NK-92 (cell line): ENCODE results near the gene CTSA.

Experiments used
- DNase-seq: peaks from one replicate; lab custom pipeline; 2025; ENCODE audit not compliant: unreplicated experiment; lab: John Stamatoyannopoulos, UW

Gene CTSA

DNA sequence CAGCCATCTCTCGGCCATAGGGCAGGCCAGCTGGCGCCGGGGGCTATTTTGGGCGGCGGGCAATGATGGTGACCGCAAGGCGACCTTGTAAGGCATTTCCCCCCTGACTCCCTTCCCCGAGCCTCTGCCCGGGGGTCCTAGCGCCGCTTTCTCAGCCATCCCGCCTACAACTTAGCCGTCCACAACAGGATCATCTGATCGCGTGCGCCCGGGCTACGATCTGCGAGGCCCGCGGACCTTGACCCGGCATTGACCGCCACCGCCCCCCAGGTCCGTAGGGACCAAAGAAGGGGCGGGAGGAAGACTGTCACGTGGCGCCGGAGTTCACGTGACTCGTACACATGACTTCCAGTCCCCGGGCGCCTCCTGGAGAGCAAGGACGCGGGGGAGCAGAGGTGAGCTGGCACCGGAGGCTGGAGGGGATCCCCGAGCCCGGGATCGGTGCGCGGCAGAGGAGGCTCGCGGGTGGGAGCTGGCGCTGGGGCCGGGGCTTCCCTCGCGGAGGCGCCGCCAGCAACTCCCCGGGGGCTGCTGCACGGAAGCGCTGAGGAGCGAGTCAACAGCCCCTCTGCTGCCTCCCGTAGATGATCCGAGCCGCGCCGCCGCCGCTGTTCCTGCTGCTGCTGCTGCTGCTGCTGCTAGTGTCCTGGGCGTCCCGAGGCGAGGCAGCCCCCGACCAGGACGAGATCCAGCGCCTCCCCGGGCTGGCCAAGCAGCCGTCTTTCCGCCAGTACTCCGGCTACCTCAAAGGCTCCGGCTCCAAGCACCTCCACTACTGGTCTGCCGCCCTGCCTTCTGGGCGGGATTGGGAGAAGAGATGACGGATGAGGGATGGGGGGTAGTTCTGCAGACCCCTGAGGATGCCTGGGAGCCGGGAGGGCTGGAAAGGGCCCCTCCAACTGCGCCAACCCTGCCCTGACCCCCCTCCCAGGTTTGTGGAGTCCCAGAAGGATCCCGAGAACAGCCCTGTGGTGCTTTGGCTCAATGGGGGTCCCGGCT, at the start of gene CTSA, which contains the start of gene NEURL2:
TSS of gene CTSA (plus strand) at position 351 of the 999 bp plus-strand sequence. CDS start at position 585, 234 bp downstream.
TSS of gene NEURL2 (minus strand) at position 224 of the 999 bp plus-strand sequence. CDS start at position 7, 217 bp downstream.
- no peak for DNase-seq

DNA sequence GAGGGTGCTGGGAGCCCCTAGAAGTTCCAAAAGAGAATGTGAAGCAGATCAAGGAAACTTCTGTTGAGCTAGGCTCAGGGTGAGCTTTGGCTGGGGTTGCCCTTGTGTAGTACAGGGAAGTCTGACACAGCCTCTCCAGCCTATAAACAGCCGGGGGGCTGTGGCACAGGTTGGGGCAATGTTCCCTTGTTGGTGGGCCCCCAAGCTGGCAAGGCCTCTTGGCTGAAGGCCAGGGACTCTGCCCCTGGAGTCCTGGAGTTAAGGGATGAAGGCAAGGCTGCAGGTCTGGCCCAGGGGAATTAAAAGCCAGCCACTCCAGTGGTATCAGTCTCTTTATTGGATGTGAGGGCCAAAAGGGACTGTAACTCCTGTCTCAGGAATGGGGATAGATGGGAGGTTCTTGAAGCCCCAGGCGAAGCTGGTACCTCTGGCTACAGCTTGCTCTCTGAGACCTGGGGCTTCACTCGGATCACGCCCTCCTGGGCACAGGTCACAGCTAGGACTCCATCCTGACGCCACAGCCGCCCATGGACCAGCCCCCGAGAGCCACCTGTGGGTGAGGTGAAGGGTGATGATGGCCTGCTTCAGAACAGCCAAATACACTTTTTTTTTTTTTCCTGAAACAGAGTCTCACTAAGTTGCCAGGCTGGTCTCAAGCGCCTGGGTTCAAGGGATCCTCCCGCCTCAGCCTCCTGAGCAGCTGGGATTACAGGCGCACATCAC, 49.6 kb upstream of the CTSA start:
- no peak for DNase-seq

DNA sequence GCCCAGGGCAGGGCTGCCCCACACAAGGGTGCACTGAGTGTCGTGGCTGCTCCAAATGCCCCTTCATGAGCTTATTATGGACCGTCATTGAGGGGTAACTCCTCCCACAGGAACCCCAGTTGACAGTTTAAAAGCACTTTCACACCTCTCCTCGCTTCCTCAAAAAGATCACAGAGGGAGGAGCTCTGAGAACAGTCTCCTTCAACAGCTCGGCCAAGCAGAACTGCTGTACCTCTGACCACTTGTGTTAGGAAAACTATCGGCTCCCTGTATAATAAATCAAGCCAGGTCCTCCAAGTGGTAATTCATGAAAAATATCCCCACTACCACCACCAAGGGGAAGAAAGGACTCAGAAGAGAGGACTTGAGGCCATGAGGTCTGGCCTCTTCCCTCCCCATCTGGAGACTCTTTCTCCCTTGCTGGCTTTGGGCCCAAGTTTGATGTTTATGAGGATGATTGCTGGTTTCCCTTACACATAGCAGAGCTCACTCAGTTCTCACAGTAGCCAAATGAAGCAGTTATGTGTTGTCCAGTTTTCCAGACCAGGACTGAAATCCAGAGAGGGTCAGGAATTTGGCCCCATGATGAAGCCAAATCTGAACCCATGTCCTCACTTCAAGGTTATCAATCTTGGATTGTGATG, 48.8 kb upstream of the CTSA start:
- DNase-seq, result no peak

DNA sequence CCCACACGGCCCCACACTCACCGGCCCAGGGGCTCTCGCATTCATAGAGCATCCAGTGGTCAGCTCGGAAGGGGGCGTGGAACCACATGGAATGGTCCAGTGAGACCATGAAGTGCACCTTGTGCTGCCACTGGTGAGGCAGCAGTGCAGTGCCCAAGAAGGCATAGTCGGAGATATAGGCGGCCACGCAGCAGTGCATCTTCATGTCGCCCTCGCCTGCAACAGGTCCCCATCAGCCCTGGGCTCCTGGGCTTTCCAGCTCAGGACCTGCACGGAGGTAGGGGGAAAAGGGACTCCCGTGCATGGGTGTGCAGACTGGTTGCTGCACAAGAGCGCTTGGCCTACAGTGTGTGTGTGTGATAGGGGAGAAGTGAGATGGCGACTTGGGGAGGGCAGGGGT, 47.6 kb upstream of the CTSA start:
- DNase-seq, result no peak

GRCh38 chr20:45845452-45845851, 45.7 kb upstream of the CTSA start:
- no peak for DNase-seq

- no peak for DNase-seq
Measured at GRCh38 chr20:45848421-45848820, 42.7 kb upstream of the CTSA start.

- DNase-seq, result no peak
Measured at GRCh38 chr20:45848969-45849582, 42.1 kb upstream of the CTSA start.

- DNase-seq, result no peak
Measured at GRCh38 chr20:45850238-45850637, 40.9 kb upstream of the CTSA start.

DNA sequence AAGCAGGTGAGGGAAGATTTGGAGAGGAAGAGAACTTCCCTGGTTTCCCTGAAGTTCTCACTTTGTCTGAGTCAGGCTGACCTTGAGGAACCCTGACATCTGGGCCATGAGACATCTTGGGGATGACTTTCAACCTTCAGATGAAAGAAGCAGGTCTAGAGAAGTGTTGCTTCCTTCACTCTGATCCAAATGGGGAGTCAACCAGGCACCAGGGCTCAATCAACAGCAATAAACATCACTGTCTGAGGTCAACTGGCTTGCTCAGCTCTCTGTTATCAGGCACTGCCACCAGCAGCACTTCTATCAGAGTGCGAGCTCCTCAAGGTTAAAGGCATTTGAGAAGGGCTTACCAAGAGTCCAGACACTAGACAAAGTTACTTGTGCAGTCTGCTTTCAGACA, 40.2 kb upstream of the CTSA start:
- no peak for DNase-seq

DNA sequence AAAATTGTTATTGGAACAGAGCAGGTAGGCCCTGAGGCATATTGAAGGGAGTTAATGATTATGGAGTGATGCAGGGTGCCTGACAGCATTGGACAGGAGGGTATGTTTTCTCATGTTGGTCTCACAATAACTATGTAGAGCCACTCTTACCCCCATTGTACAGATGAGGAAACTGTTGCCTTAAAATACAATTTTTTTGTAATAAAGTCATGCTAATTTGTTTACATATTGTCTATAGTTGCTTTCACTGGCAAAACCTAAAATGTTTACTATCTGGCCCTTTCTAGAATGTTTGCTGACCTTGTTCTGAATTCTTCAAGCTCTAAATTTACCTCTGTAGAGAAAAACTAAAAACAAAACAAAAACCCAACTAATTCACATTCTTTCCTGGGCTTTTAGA, 39.6 kb upstream of the CTSA start:
- no peak for DNase-seq

GRCh38 chr20:45852326-45852725, 38.8 kb upstream of the CTSA start:
- DNase-seq, result no peak

GRCh38 chr20:45853484-45853883, 37.7 kb upstream of the CTSA start:
- no peak for DNase-seq

DNA sequence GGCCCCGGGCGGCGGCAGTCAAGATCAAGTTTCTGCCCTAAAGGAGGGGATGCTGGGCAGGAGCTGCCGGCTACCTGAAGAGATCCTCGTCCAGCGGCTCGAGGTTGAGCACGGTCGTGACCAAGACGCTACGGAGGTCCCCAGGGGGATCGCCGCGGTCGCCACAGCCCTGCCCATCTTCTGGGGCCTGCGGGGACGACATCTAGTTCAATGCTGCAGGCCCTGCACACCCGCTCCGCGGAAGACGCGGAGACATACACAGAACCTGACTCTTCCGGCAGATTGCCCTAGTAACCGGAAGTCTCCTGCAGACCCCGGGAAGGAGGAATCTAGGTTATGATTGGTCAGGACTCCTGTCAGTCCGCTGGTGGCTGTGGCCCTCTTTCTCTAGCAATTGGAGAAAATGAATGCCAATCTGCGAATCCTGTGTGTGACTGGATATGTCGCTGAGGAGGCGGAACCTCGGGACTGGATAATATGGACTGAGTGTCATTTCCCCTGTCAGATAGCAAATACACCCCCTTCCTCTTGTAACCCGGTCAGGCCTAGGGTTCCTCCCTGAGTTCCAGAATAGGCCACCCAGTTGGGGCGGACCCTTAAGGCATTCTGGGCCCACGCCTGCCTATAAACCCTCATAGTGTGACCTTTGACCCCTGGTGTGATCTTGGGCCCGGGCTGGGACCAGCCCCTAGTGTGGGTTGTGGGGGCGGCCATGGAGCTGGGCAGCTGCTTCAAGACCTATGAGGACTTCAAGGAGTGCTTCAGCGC, 33.8 kb upstream of the CTSA start, which contains the start of the genes ACOT8 and ZSWIM3:
TSS of gene ACOT8 (minus strand) at position 279 of the 768 bp plus-strand sequence. CDS start at position 202, 77 bp downstream.
TSS of gene ZSWIM3 (plus strand) at position 501 of the 768 bp plus-strand sequence. CDS start at position 713, 212 bp downstream.
- DNase-seq, result peak; percentile 76

DNA sequence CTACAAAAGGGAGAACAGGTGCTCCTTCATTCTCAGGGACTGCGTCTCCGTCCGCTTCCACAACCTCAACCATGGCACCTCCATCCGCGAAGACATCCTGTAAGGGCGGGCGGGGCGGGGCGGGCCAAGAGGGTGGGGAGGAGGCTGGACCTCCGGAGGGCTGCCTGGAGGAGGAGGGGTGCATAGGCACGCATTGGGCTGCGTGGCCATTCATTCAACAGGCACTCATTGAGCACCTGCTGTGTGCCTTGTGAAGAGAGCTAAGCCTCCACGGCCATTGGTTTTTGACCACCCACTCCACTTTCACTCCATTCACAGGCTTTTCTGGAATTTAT, 33.3 kb upstream of the CTSA start:
- no peak for DNase-seq

- DNase-seq, result no peak
Measured at GRCh38 chr20:45859916-45860315, 31.2 kb upstream of the CTSA start.

DNA sequence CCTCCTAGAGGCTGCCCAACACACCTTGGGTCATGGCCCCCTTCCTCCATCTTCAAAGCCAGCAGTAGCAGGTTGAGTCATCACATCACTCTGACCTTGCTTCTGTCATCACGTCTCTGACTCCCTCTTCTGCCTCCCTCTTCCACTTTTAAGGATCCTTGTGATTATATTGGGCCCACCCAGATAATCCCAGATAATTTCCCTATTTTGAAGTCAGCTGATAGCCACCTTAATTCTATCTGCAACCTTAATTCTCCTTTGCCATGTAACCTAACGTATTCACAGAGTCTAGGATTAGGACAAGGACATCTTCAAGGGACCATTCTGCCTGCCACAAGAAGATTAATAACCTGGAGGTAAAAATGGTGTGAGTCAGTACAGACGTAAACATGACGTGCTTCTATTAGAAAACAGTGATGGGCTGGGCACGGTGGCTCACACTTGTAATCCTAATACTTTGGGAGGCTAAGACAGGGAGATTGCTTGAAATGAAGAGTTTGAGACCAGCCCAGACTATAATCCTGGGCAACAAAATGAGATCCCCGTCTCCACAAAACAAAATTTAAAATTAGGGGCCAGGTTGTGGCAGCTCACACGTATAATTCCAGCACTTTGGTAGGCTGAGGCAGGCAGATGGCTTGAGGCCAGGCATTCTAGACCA, 30.4 kb upstream of the CTSA start:
- no peak for DNase-seq

GRCh38 chr20:45861221-45862075, 29.7 kb upstream of the CTSA start:
- no peak for DNase-seq
